SU-DHL-6 (cell line): ENCODE results near the gene PMP22.

ENCODE experiments used
- CTCF ChIP-seq: fragments of 200-600 bp; sonication (generic); IDR thresholded peaks from one replicate; pipeline ENCODE4 v1.5.1; 2017; ENCODE audit warnings: antibody characterized with exemption, mild to moderate bottlenecking, low read length, moderate library complexity; ENCODE audit not compliant: insufficient read depth, poor library complexity, severe bottlenecking
- EZH2phosphoT487 ChIP-seq: fragments of 200-600 bp; sonication (generic), shearing (Covaris generic); conservative IDR thresholded peaks from 2 replicates; pipeline ENCODE4 v1.6.1; 2018; ENCODE audit warnings: mild to moderate bottlenecking, antibody characterized with exemption, low read length, moderate library complexity, mixed read lengths

GRCh38 chr17:15307710-15308111 lies 42.6 kb upstream of the PMP22 start:
- TF ChIP-seq CTCF (no peak), EZH2phosphoT487 (no peak)
